ENCODE data around the gene FAM25G.

The FAM25G gene

GRCh38 chr10:47451998-47452494 lies 39.5 kb downstream of the FAM25G start:
- no peak for DNase-seq (ENCODE audit: low read depth in 1 of 2, low spot score in 1 of 2)
- Histone ChIP-seq H3K27ac (replicated peaks) (no peak overlapping the region), H3K4me3 (replicated peaks; ENCODE audit: insufficient read depth, low read length) (no peak overlapping the region), H3K27me3 (ENCODE audit: insufficient read depth, poor library complexity, severe bottlenecking) (no peaks in the 10 kb centered on the region)
- TF ChIP-seq CTCF (IDR thresholded peaks at IDR 0.05; ENCODE audit: insufficient read depth, low read length) (no peak), SPI1 (IDR thresholded peaks at IDR 0.05; ENCODE audit: borderline replicate concordance, low read depth) (no peak), GABPA (IDR thresholded peaks at IDR 0.05; ENCODE audit: low read depth) (no peak), POLR2AphosphoS5 (IDR thresholded peaks at IDR 0.05; ENCODE audit: low read depth) (no peak)
- TF ChIP-seq, protein P1, sequence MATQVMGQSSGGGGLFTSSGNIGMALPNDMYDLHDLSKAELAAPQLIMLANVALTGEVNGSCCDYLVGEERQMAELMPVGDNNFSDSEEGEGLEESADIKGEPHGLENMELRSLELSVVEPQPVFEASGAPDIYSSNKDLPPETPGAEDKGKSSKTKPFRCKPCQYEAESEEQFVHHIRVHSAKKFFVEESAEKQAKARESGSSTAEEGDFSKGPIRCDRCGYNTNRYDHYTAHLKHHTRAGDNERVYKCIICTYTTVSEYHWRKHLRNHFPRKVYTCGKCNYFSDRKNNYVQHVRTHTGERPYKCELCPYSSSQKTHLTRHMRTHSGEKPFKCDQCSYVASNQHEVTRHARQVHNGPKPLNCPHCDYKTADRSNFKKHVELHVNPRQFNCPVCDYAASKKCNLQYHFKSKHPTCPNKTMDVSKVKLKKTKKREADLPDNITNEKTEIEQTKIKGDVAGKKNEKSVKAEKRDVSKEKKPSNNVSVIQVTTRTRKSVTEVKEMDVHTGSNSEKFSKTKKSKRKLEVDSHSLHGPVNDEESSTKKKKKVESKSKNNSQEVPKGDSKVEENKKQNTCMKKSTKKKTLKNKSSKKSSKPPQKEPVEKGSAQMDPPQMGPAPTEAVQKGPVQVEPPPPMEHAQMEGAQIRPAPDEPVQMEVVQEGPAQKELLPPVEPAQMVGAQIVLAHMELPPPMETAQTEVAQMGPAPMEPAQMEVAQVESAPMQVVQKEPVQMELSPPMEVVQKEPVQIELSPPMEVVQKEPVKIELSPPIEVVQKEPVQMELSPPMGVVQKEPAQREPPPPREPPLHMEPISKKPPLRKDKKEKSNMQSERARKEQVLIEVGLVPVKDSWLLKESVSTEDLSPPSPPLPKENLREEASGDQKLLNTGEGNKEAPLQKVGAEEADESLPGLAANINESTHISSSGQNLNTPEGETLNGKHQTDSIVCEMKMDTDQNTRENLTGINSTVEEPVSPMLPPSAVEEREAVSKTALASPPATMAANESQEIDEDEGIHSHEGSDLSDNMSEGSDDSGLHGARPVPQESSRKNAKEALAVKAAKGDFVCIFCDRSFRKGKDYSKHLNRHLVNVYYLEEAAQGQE (IDR thresholded peaks at IDR 0.05; ENCODE audit: insufficient replicate concordance, low read depth) = no peak

DNA sequence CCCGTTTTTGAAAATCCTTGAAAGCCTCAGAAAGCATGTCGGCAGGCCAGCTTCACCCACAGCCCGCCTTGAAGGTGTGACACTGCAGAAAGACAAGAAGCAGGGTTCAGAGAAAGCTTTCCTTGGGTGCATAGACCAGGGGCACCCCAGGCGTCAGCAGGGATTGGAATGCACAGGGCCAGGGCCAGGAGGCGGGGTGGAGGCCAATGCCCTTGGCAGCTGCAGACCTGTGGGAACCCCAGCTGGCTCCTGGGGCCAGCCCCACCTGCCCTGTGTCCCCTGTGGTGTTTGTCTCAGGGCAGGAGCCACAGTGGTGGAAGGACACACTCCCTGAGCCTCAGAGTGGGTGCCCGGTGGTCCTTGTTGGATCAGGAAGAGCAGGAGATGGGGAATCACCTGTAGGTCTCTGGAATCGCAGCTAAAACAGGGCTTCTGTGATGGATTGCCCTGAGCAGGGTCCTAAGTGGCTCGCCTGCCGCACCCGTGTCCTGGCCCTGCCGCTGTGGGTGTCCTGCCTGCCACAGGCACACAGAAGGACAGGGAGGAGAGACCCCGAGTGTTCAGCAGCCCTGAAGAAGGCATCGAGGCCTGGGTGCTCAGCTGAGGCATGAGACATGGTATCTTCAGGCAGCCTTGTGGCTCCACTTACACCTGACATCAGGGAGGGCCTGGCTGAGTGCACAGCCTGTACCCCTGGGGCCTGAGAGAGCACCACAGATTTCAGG lies 40.1 kb downstream of the FAM25G start:
- no peaks in the 10 kb centered on the region for H3K27me3 ChIP-seq (ENCODE audit: insufficient read depth, poor library complexity, severe bottlenecking)
- H3K4me3 ChIP-seq (replicated peaks; ENCODE audit: insufficient read depth, low read length) = no peak overlapping the region
- DNase-seq (ENCODE audit: low read depth in 1 of 2, low spot score in 1 of 2) = no peak
- TF ChIP-seq, protein P1 (IDR thresholded peaks at IDR 0.05; ENCODE audit: insufficient replicate concordance, low read depth) = no peak
- TF ChIP-seq GABPA (IDR thresholded peaks at IDR 0.05; ENCODE audit: low read depth) (no peak), CTCF (IDR thresholded peaks at IDR 0.05; ENCODE audit: insufficient read depth, low read length) (no peak), POLR2AphosphoS5 (IDR thresholded peaks at IDR 0.05; ENCODE audit: low read depth) (no peak), SPI1 (IDR thresholded peaks at IDR 0.05; ENCODE audit: borderline replicate concordance, low read depth) (no peak)
- H3K27ac ChIP-seq (replicated peaks) = no peak overlapping the region

GRCh38 chr10:47450442-47450841 lies 41.1 kb downstream of the FAM25G start:
- Histone ChIP-seq H3K27me3 (ENCODE audit: insufficient read depth, poor library complexity, severe bottlenecking) (no peaks in the 10 kb centered on the region), H3K4me3 (replicated peaks; ENCODE audit: insufficient read depth, low read length) (no peak overlapping the region), H3K27ac (replicated peaks) (no peak overlapping the region)
- DNase-seq (ENCODE audit: low read depth in 1 of 2, low spot score in 1 of 2) = no peak
- TF ChIP-seq POLR2AphosphoS5 (IDR thresholded peaks at IDR 0.05; ENCODE audit: low read depth) = no peak
- TF ChIP-seq GABPA (IDR thresholded peaks at IDR 0.05; ENCODE audit: low read depth) = no peak
- TF ChIP-seq CTCF (IDR thresholded peaks at IDR 0.05; ENCODE audit: insufficient read depth, low read length) = no peak
- TF ChIP-seq, protein P1 (IDR thresholded peaks at IDR 0.05; ENCODE audit: insufficient replicate concordance, low read depth) = no peak
- TF ChIP-seq SPI1 (IDR thresholded peaks at IDR 0.05; ENCODE audit: borderline replicate concordance, low read depth) = no peak
